GM12872 (cell line): Measurements from ENCODE around the gene CBX3.

Experiments used
- CTCF ChIP-seq: IDR thresholded peaks from 3 replicates; pipeline ENCODE4 v1.5.1; 2011; ENCODE audit warnings: low read depth, mild to moderate bottlenecking, low read length, moderate library complexity; ENCODE audit not compliant: insufficient read depth

Gene CBX3

GRCh38 chr7:26179422-26179821 lies 22.1 kb upstream of the CBX3 start:
- TF ChIP-seq CTCF, result no peak

- TF ChIP-seq CTCF, result no peak
Measured at GRCh38 chr7:26179826-26180497, 21.6 kb upstream of the CBX3 start.

- no peak for TF ChIP-seq CTCF
Measured at GRCh38 chr7:26180792-26181198, 20.8 kb upstream of the CBX3 start.

GRCh38 chr7:26181474-26182227 lies 19.9 kb upstream of the CBX3 start:
- TF ChIP-seq CTCF, result no peak

- TF ChIP-seq CTCF, result no peak
Measured at GRCh38 chr7:26182283-26182682, 19.3 kb upstream of the CBX3 start.

GRCh38 chr7:26182706-26183105 lies 18.8 kb upstream of the CBX3 start:
- no peak for TF ChIP-seq CTCF

- no peak for TF ChIP-seq CTCF
Measured at GRCh38 chr7:26183545-26184280, 17.8 kb upstream of the CBX3 start.
